ENCODE results near the gene TEX264. TPM values are rescaled to one million over a fixed set of nuclear protein-coding genes. Genes with fewer than 3 reads are reported as not detected.

TEX264 gene
- total RNA-seq, 1 donor from 2014 or later: 43.5 TPM

GRCh38 chr3:51673181-51673801, 2.2 kb downstream of the TEX264 start:
- Histone ChIP-seq H3K4me1 (peaks cover 50% of the 10 kb centered on the region), H3K27me3 (ENCODE audit: low read depth) (no peaks in the 10 kb centered on the region), H3K9me3 (no peaks in the 10 kb centered on the region), H3K27ac (no peak overlapping the region), H3K36me3 (peaks cover 27% of the 10 kb centered on the region), H3K4me3 (no peak overlapping the region)
- TF ChIP-seq CTCF (IDR thresholded peaks at IDR 0.05): no peak
- no peak for DNase-seq
- ATAC-seq: no peak
- intact Hi-C loops (cut with DNase I): loop anchor here (5.0 kb wide), 1 partner anchor 171 kb away; the partner anchor contains the start of gene DCAF1

- Histone ChIP-seq H3K4me3 (no peak overlapping the region), H3K36me3 (peaks cover 29% of the 10 kb centered on the region), H3K4me1 (peaks cover 45% of the 10 kb centered on the region), H3K27ac (no peak overlapping the region), H3K9me3 (no peaks in the 10 kb centered on the region), H3K27me3 (ENCODE audit: low read depth) (no peaks in the 10 kb centered on the region)
- DNase-seq (no peak), ATAC-seq (no peak)
- intact Hi-C loops (cut with DNase I): loop anchor here (5.0 kb wide), 1 partner anchor 172 kb away; the partner anchor contains the start of gene DCAF1
- TF ChIP-seq CTCF (IDR thresholded peaks at IDR 0.05): no peak
Measured at GRCh38 chr3:51673802-51674654, 3.0 kb downstream of the TEX264 start.

- Histone ChIP-seq H3K27ac (no peak overlapping the region), H3K4me3 (no peak overlapping the region), H3K9me3 (no peaks in the 10 kb centered on the region), H3K27me3 (ENCODE audit: low read depth) (no peaks in the 10 kb centered on the region), H3K36me3 (peaks cover 29% of the 10 kb centered on the region), H3K4me1 (peaks cover 36% of the 10 kb centered on the region)
- ATAC-seq: no peak
- intact Hi-C loops (cut with DNase I): no loop called here
- no peak for TF ChIP-seq CTCF (IDR thresholded peaks at IDR 0.05)
- DNase-seq: no peak
Measured at GRCh38 chr3:51675201-51675611, 4.2 kb downstream of the TEX264 start.

- ATAC-seq (no peak), DNase-seq (no peak)
- intact Hi-C loops (cut with DNase I): no loop called here
- Histone ChIP-seq H3K27ac (no peak overlapping the region), H3K27me3 (ENCODE audit: low read depth) (no peaks in the 10 kb centered on the region), H3K9me3 (no peaks in the 10 kb centered on the region), H3K4me3 (no peak overlapping the region), H3K36me3 (peaks cover 29% of the 10 kb centered on the region), H3K4me1 (peaks cover 39% of the 10 kb centered on the region)
- no peak for TF ChIP-seq CTCF (IDR thresholded peaks at IDR 0.05)
Measured at GRCh38 chr3:51676102-51676640, 5.1 kb downstream of the TEX264 start.

GRCh38 chr3:51677358-51677757, 6.3 kb downstream of the TEX264 start:
- TF ChIP-seq CTCF (IDR thresholded peaks at IDR 0.05): no peak
- Histone ChIP-seq H3K4me1 (peaks cover 45% of the 10 kb centered on the region), H3K4me3 (no peak overlapping the region), H3K36me3 (peaks cover 29% of the 10 kb centered on the region), H3K27ac (no peak overlapping the region), H3K27me3 (ENCODE audit: low read depth) (no peaks in the 10 kb centered on the region), H3K9me3 (no peaks in the 10 kb centered on the region)
- ATAC-seq: no peak
- no peak for DNase-seq
- intact Hi-C loops (cut with DNase I): no loop called here

Data from lower lobe of right lung (tissue), 2 donors.